Adrenal gland (tissue), 12 donors: Measurements from ENCODE around the gene CFAP77. TPM values are rescaled to one million over a fixed set of nuclear protein-coding genes. Genes with fewer than 3 reads are reported as not detected.

Experiments used
- DNase-seq, 7 donors: peaks; one replicate each; pipeline ENCODE4 v3.0.0-alpha.2; 2019 to 2020
- H3K27ac ChIP-seq, 5 donors: fragments of 200-600 bp; sonication (generic) in 4 of 5; 1 replicate in 3 of 5; 2 replicates in 2 of 5; pipeline versions ENCODE4 v1.5.1 to v1.8.0; 2016 to 2020; ENCODE audit warnings: mild to moderate bottlenecking in 1 of 5
- H3K27me3 ChIP-seq: fragments of 200-600 bp; 2 replicates; pipeline ENCODE4 v1.8.0; 2021
- H3K36me3 ChIP-seq, 2 donors: fragments of 200-600 bp; replicated peaks in 1 of 2; 1 replicate in 1 of 2; 2 replicates in 1 of 2; pipeline versions ENCODE4 v1.5.1 to v1.8.0; 2018 to 2022
- H3K4me1 ChIP-seq, 2 donors: fragments of 200-600 bp; replicated peaks in 1 of 2; 1 replicate in 1 of 2; 2 replicates in 1 of 2; pipeline versions ENCODE4 v1.5.1 to v1.8.0; 2018 to 2021
- H3K4me3 ChIP-seq, 4 donors: fragments of 200-600 bp; sonication (generic) in 3 of 4; one replicate each; pipeline ENCODE4 v1.5.1; 2016 to 2018
- H3K9me3 ChIP-seq, 3 donors: fragments of 200-600 bp; sonication (generic) in 1 of 3; replicated peaks in 1 of 3; 1 replicate in 2 of 3; 2 replicates in 1 of 3; pipeline versions ENCODE4 v1.5.1 to v1.8.0; 2016 to 2021
- CTCF ChIP-seq, 6 experiments: fragments of 450-650 bp in 4 of 6; fragments of 200-600 bp in 2 of 6; sonication (generic) in 1 of 6; IDR thresholded peaks; 1 replicate in 5 of 6; 2 replicates in 1 of 6; pipeline versions ENCODE4 v1.5.1 to v1.8.0; 2016 to 2021; ENCODE audit warnings: antibody characterized with exemption in 6 of 6, mild to moderate bottlenecking in 2 of 6, moderate library complexity in 1 of 6
- POLR2A ChIP-seq, 2 donors: fragments of 450-650 bp; IDR thresholded peaks; one replicate each; pipeline ENCODE4 v1.6.1; 2017; ENCODE audit warnings: antibody characterized with exemption in 2 of 2, mild to moderate bottlenecking in 2 of 2, moderate library complexity in 1 of 2
- WGBS, 4 donors: extraction: QIAGEN DNeasy Blood & Tissue Kit in 2 of 4; methylation state at CpG; one replicate each; pipeline versions ENCODE4 v1.1.5 to v1.1.7; 2013 to 2017; 5-methylcytosine and 5-hydroxymethylcytosine counted together
- intact Hi-C, 2 donors: fragments of 100-400 bp; cut with DNase I; formaldehyde crosslinking; loops; one replicate each; pipeline versions ENCODE4 v1.14.1 to v1.15.0; 2022 to 2023
- polyA plus RNA-seq, 3 donors: library from polyadenylated mRNA; stranded (reverse); fragments of 200-250 nt in 2 of 3; fragments of 350-450 nt in 1 of 3; fragmentation: Illumina TruSeq in 1 of 3; extraction: RNeasy Lipid Tissue Mini Kit (QIAGEN cat#74804) in 1 of 3; gene quantifications; one replicate each; pipeline ENCODE4 v1.2.3, GENCODE V29; 2013 to 2014
- total RNA-seq, 9 donors: library from RNA; depleted of rRNA in 4 of 9; stranded (reverse); fragments of >200 nt in 4 of 9; fragments of 120-200 nt in 1 of 9; fragmentation: NEBNext Ultra II Directional in 1 of 9; extraction: Animal tissue kit (Norgen Biotek cat#: 25700) in 1 of 9; gene quantifications; one replicate each; pipeline versions ENCODE4 v1.1.0 to v1.2.4, GENCODE V29; 2013 to 2023
- donor health status: healthy with polysubstance abuse.
- donor health status: Bipolar disorder and iron deficiency.
- donor health status: DM: yes; HTN: yes; CAD: no.
- donor health status: DM: no; HTN: no; CAD: no.
- donor health status: DM: no; HTN: no; CAD: no.
- donor health status: DM: yes; HTN: yes; CAD: no.

The CFAP77 gene
- total and polyA plus RNA-seq, 12 donors: not detected

- no peak for TF ChIP-seq POLR2A (IDR thresholded peaks at IDR 0.05)
- H3K4me1 ChIP-seq: no peaks in the 10 kb centered on the region
- H3K4me3 ChIP-seq: no peak overlapping the region
- intact Hi-C loops: no loop called here
- no peaks in the 10 kb centered on the region for H3K9me3 ChIP-seq
- 62 to 74% (median 67%) methylated on average over 3 to 5 of the region's 5 CpGs for WGBS, 4 donors
- H3K27ac ChIP-seq: no peak overlapping the region
- H3K27me3 ChIP-seq: no peaks in the 10 kb centered on the region
- H3K36me3 ChIP-seq: no peaks in the 10 kb centered on the region
- DNase-seq: no peak
Observed at GRCh38 chr9:132520612-132521011, 110.6 kb downstream of the CFAP77 start.

GRCh38 chr9:132525308-132526023, 115.5 kb downstream of the CFAP77 start:
- no peaks in the 10 kb centered on the region for H3K9me3 ChIP-seq
- H3K36me3 ChIP-seq: no peaks in the 10 kb centered on the region
- no peaks in the 10 kb centered on the region for H3K4me1 ChIP-seq
- intact Hi-C loops: no loop called here
- 80 to 91% (median 88%) methylated on average over 5 of the region's 5 CpGs for WGBS, 4 donors
- H3K27ac ChIP-seq: no peak overlapping the region
- H3K27me3 ChIP-seq: no peaks in the 10 kb centered on the region
- no peak for DNase-seq
- H3K4me3 ChIP-seq: no peak overlapping the region
- no peak for TF ChIP-seq CTCF (IDR thresholded peaks at IDR 0.05)
- TF ChIP-seq POLR2A (IDR thresholded peaks at IDR 0.05): no peak

GRCh38 chr9:132531195-132531594, 121.2 kb downstream of the CFAP77 start:
- TF ChIP-seq POLR2A (IDR thresholded peaks at IDR 0.05) (no peak), CTCF (IDR thresholded peaks at IDR 0.05) (no peak)
- no peak for DNase-seq
- Histone ChIP-seq H3K9me3 (no peaks in the 10 kb centered on the region), H3K36me3 (no peaks in the 10 kb centered on the region), H3K4me3 (no peak overlapping the region), H3K27ac (no peak overlapping the region), H3K27me3 (no peaks in the 10 kb centered on the region), H3K4me1 (no peaks in the 10 kb centered on the region)
- intact Hi-C loops: no loop called here
- 38 to 50% (median 45%) methylated on average over 13 of the region's 13 CpGs for WGBS, 4 donors

- Histone ChIP-seq H3K27me3 (no peaks in the 10 kb centered on the region), H3K4me1 (no peaks in the 10 kb centered on the region), H3K27ac (no peak overlapping the region), H3K9me3 (no peaks in the 10 kb centered on the region), H3K4me3 (no peak overlapping the region), H3K36me3 (no peaks in the 10 kb centered on the region)
- intact Hi-C loops: no loop called here
- 71 to 78% (median 74%) methylated on average over 20 to 25 of the region's 25 CpGs for WGBS, 4 donors
- no peak for TF ChIP-seq CTCF (IDR thresholded peaks at IDR 0.05)
- no peak for DNase-seq
Observed at GRCh38 chr9:132531710-132532570, 121.9 kb downstream of the CFAP77 start.
